SK-N-MC (cell line): ENCODE results near the gene TP53BP2.
"Not testable (repeated sequence)": the region's sequence is repeated elsewhere in the genome, so short reads cannot be mapped to it uniquely, and the experiment has no call there.

Experiments used
- DNase-seq: peaks from one replicate; pipeline ENCODE4 v3.0.0-alpha.2; 2011; ENCODE audit warnings: low read depth, low spot score
- H3K27ac ChIP-seq: fragments of 200-600 bp; sonication (generic); 2 replicates; pipeline ENCODE4 v1.5.1; 2016; ENCODE audit warnings: mixed run types
- H3K36me3 ChIP-seq: fragments of 200-600 bp; sonication (generic); 2 replicates; pipeline ENCODE4 v1.6.1; 2017; ENCODE audit warnings: antibody characterized with exemption, low read length, mixed read lengths; ENCODE audit not compliant: insufficient read depth
- H3K4me3 ChIP-seq: fragments of 200-600 bp; sonication (generic); 2 replicates; pipeline ENCODE4 v1.5.1; 2016
- H3K9ac ChIP-seq: fragments of 200-600 bp; sonication (generic); 2 replicates; pipeline ENCODE4 v1.8.0; 2017; ENCODE audit warnings: mixed run types, mixed read lengths; ENCODE audit not compliant: insufficient read length
- H3K9me3 ChIP-seq: fragments of 200-600 bp; sonication (generic); 2 replicates; pipeline ENCODE4 v1.6.1; 2017; ENCODE audit warnings: low read depth, mild to moderate bottlenecking, antibody characterized with exemption, low read length, moderate library complexity, mixed read lengths
- EZH2 ChIP-seq: fragments of 200-600 bp; sonication (generic); IDR thresholded peaks from one replicate; pipeline ENCODE4 v1.6.1; 2017; ENCODE audit warnings: antibody characterized with exemption
- FOXP2 ChIP-seq: optimal IDR thresholded peaks from 2 replicates; pipeline ENCODE3; 2011; ENCODE audit warnings: mild to moderate bottlenecking, moderate library complexity; ENCODE audit not compliant: insufficient read depth; ENCODE audit errors: extremely low read length, control extremely low read depth
- POLR2AphosphoS5 ChIP-seq: IDR thresholded peaks from 2 replicates; pipeline ENCODE4 v1.6.1; 2012; ENCODE audit warnings: mild to moderate bottlenecking, low read depth, low read length, borderline replicate concordance

Gene TP53BP2

GRCh38 chr1:223828162-223828848, 17.4 kb downstream of the TP53BP2 start:
- H3K9ac ChIP-seq: no peak overlapping the region
- no peak overlapping the region for H3K27ac ChIP-seq
- TF ChIP-seq POLR2AphosphoS5 (no peak), FOXP2 (no peak), EZH2 (no peak)
- H3K36me3 ChIP-seq: peaks cover 5% of the 10 kb centered on the region
- H3K4me3 ChIP-seq: no peak overlapping the region
- H3K9me3 ChIP-seq: no peaks in the 10 kb centered on the region
- DNase-seq: no peak

GRCh38 chr1:223827193-223827663, 18.5 kb downstream of the TP53BP2 start:
- H3K36me3 ChIP-seq: peaks cover 5% of the 10 kb centered on the region
- no peak overlapping the region for H3K9ac ChIP-seq
- no peak overlapping the region for H3K4me3 ChIP-seq
- H3K27ac ChIP-seq: no peak overlapping the region
- no peak for DNase-seq
- TF ChIP-seq POLR2AphosphoS5 (no peak), FOXP2 (no peak), EZH2 (no peak)
- no peaks in the 10 kb centered on the region for H3K9me3 ChIP-seq

GRCh38 chr1:223825767-223826748, 19.7 kb downstream of the TP53BP2 start:
- Histone ChIP-seq H3K4me3 (no peak overlapping the region), H3K9ac (no peak overlapping the region), H3K9me3 (no peaks in the 10 kb centered on the region), H3K36me3 (peaks cover 9% of the 10 kb centered on the region), H3K27ac (no peak overlapping the region)
- DNase-seq: no peak
- no peak for TF ChIP-seq POLR2AphosphoS5
- TF ChIP-seq EZH2: no peak
- no peak for TF ChIP-seq FOXP2

- DNase-seq: no peak
- H3K27ac ChIP-seq: no peak overlapping the region
- no peak overlapping the region for H3K4me3 ChIP-seq
- H3K9ac ChIP-seq: no peak overlapping the region
- TF ChIP-seq POLR2AphosphoS5 (no peak), FOXP2 (no peak)
- no peaks in the 10 kb centered on the region for H3K9me3 ChIP-seq
- H3K36me3 ChIP-seq: peaks cover 20% of the 10 kb centered on the region
These were observed 21.0 kb downstream of the TP53BP2 start for GRCh38 chr1:223824712-223825111.

GRCh38 chr1:223824287-223824686, 21.5 kb downstream of the TP53BP2 start:
- H3K9me3 ChIP-seq: no peaks in the 10 kb centered on the region
- TF ChIP-seq FOXP2: no peak
- no peak for TF ChIP-seq EZH2
- no peak for TF ChIP-seq POLR2AphosphoS5
- no peak overlapping the region for H3K27ac ChIP-seq

GRCh38 chr1:223820971-223821370, 24.8 kb downstream of the TP53BP2 start:
- no peak for DNase-seq
- Histone ChIP-seq H3K36me3 (peaks cover 33% of the 10 kb centered on the region; the same call in 1 of the 2 replicates), H3K9me3 (no peaks in the 10 kb centered on the region), H3K4me3 (peak overlapping the region; percentile 40), H3K27ac (peak overlapping the region; percentile 89), H3K9ac (peak overlapping the region; percentile 7)
- TF ChIP-seq FOXP2 (no peak), POLR2AphosphoS5 (no peak), EZH2 (no peak)

More at GRCh38 chr1:223824287-223824686, 21.5 kb downstream of the TP53BP2 start:
- DNase-seq: no peak
- Histone ChIP-seq H3K9ac (no peak overlapping the region), H3K36me3 (peaks cover 23% of the 10 kb centered on the region), H3K4me3 (no peak overlapping the region)

- Histone ChIP-seq H3K27ac (peak overlapping the region; percentile 89), H3K4me3 (peak overlapping the region; percentile 40), H3K9me3 (no peaks in the 10 kb centered on the region), H3K9ac (peak overlapping the region; percentile 46), H3K36me3 (peaks cover 38% of the 10 kb centered on the region; the same call in 1 of the 2 replicates)
- no peak for TF ChIP-seq FOXP2
- no peak for TF ChIP-seq POLR2AphosphoS5
- no peak for TF ChIP-seq EZH2
- DNase-seq: no peak
These were observed 25.3 kb downstream of the TP53BP2 start for GRCh38 chr1:223820515-223820858.

- Histone ChIP-seq H3K4me3 (peak overlapping the region; percentile 40), H3K9ac (peak overlapping the region; percentile 46), H3K36me3 (peaks cover 40% of the 10 kb centered on the region; the same call in 1 of the 2 replicates), H3K9me3 (no peaks in the 10 kb centered on the region), H3K27ac (peak overlapping the region; percentile 89)
- no peak for DNase-seq
- no peak for TF ChIP-seq POLR2AphosphoS5
- no peak for TF ChIP-seq FOXP2
- TF ChIP-seq EZH2: no peak
These were observed 25.8 kb downstream of the TP53BP2 start for GRCh38 chr1:223819730-223820514.

GRCh38 chr1:223817265-223817664, 28.5 kb downstream of the TP53BP2 start:
- not testable (repeated sequence) for H3K4me3 ChIP-seq, H3K27ac ChIP-seq, H3K9ac ChIP-seq, DNase-seq, H3K9me3 ChIP-seq
- peaks cover 62% of the 10 kb centered on the region for H3K36me3 ChIP-seq
